HAP-1 (cell line): ENCODE results near the gene STOX2.

ENCODE experiments used
- DNase-seq, 2 experiments: peaks; one replicate each; pipeline ENCODE4 v3.0.0-alpha.2; 2016 to 2020; ENCODE audit warnings: low spot score in 2 of 2
- H3K27me3 ChIP-seq: fragments of 250-450 bp; sonication (Bioruptor Pico); 2 replicates; pipeline ENCODE4 v1.5.1; 2020; ENCODE audit warnings: low read depth, mild to moderate bottlenecking, moderate library complexity
- H3K36me3 ChIP-seq: fragments of 250-450 bp; sonication (Bioruptor Pico); replicated peaks from 2 replicates; pipeline ENCODE4 v1.5.1; 2020; ENCODE audit warnings: mild to moderate bottlenecking
- H3K4me1 ChIP-seq: fragments of 250-450 bp; sonication (Bioruptor Pico); 2 replicates; pipeline ENCODE4 v1.5.1; 2020; ENCODE audit warnings: mild to moderate bottlenecking
- H3K4me3 ChIP-seq: fragments of 250-450 bp; sonication (Bioruptor Pico); 2 replicates; pipeline ENCODE4 v1.5.1; 2020; ENCODE audit warnings: mild to moderate bottlenecking, moderate library complexity
- H3K9me3 ChIP-seq: fragments of 250-450 bp; sonication (Bioruptor Pico); 2 replicates; pipeline ENCODE4 v1.5.1; 2020; ENCODE audit warnings: mild to moderate bottlenecking, moderate library complexity
- in situ Hi-C: fragments of 300-500 bp; cut with MboI; formaldehyde crosslinking; loops from 3 replicates; pipeline ENCODE4 v1.14.3; 2020; ENCODE audit warnings: low sequenced_read_pairs, inconsistent platforms, mixed read lengths

STOX2 gene, protein sequence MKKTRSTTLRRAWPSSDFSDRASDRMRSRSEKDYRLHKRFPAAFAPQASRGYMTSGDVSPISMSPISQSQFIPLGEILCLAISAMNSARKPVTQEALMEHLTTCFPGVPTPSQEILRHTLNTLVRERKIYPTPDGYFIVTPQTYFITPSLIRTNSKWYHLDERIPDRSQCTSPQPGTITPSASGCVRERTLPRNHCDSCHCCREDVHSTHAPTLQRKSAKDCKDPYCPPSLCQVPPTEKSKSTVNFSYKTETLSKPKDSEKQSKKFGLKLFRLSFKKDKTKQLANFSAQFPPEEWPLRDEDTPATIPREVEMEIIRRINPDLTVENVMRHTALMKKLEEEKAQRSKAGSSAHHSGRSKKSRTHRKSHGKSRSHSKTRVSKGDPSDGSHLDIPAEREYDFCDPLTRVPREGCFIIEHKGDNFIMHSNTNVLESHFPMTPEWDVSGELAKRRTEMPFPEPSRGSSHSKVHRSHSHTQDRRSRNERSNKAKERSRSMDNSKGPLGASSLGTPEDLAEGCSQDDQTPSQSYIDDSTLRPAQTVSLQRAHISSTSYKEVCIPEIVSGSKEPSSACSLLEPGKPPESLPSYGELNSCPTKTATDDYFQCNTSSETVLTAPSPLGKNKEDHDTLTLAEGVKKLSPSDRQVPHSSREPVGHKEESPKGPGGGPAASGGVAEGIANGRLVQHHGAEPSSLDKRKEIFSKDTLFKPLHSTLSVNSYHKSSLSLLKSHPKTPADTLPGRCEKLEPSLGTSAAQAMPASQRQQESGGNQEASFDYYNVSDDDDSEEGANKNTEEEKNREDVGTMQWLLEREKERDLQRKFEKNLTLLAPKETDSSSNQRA (N-terminal part only)

GRCh38 chr4:183905081-183905592, at the start of gene STOX2:
Gene STOX2 (plus strand): TSS chr4:183905307. CDS start chr4:183906791, 1,484 bp downstream.
- DNase-seq: peak; percentile 71 to 87
- in situ Hi-C loops: no loop called here
- Histone ChIP-seq H3K4me1 (peaks cover 22% of the 10 kb centered on the region), H3K36me3 (no peaks in the 10 kb centered on the region; the same call in 1 of the 2 replicates), H3K27me3 (no peaks in the 10 kb centered on the region), H3K4me3 (peak within 1 kb of the TSS; percentile 60), H3K9me3 (peaks cover 2% of the 10 kb centered on the region; the same call in 1 of the 2 replicates)

GRCh38 chr4:183855323-183856190, 49.5 kb upstream of the STOX2 start:
- H3K4me3 ChIP-seq: no peak overlapping the region
- H3K4me1 ChIP-seq: no peaks in the 10 kb centered on the region
- no peaks in the 10 kb centered on the region for H3K9me3 ChIP-seq
- no peak for DNase-seq
- in situ Hi-C loops: no loop called here
- no peaks in the 10 kb centered on the region for H3K36me3 ChIP-seq
- no peaks in the 10 kb centered on the region for H3K27me3 ChIP-seq

- Histone ChIP-seq H3K36me3 (no peaks in the 10 kb centered on the region), H3K9me3 (no peaks in the 10 kb centered on the region), H3K4me3 (no peak overlapping the region), H3K4me1 (peaks cover 4% of the 10 kb centered on the region; the same call in 1 of the 2 replicates), H3K27me3 (no peaks in the 10 kb centered on the region)
- in situ Hi-C loops: no loop called here
- DNase-seq: no peak
Observed at GRCh38 chr4:183857040-183857439, 48.1 kb upstream of the STOX2 start.

DNA sequence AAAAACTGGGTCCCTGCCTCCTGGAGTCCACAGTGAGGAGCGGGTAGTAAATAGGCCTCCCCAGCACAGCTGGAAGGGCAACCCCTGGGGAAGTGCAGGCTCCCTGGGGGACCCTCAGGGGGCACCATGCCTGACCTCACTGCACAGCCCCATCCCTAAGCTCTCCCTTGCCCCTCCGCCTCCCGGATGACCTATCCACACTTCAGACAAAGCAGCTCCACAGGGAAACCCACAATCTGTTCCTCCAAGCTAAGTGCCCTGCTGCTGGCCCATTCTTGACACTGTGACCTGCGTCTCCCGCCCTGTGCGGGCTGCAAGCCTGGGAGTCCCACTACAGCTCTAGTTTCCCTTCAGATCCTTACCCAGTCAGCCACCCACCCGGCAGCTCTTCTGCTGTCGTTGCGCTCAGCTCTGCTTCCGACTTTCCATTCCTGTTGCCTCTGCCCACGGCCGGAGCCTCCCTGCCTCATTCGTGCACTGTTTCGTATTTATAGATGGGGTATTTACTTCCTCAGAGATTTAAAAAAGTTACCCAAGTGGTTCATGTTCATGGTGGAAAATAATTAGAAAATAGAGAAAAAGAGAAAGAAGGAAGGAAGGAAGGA, 47.0 kb upstream of the STOX2 start:
- Histone ChIP-seq H3K4me3 (no peak overlapping the region), H3K9me3 (no peaks in the 10 kb centered on the region), H3K36me3 (no peaks in the 10 kb centered on the region), H3K4me1 (peaks cover 7% of the 10 kb centered on the region), H3K27me3 (no peaks in the 10 kb centered on the region)
- in situ Hi-C loops: no loop called here
- DNase-seq: no peak

DNA sequence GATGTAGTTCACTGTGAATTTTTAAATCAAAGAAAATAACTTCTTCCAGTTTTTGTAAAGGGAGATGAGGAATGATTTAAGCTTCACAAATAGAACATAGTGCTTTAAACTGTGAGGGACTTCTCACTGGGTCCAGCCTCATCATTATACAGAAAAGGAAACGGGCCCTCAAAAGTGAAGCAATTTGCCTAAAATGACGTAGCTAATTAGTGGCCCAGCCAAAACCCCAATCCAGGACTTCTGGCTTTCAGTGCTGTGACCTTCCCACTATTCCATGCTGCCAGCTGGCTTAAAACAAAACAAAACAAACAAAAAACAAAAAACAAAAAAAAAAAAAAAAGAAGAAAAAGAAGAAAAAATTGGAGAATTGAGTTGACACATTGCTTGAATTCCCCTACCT, 45.0 kb upstream of the STOX2 start:
- Histone ChIP-seq H3K27me3 (no peaks in the 10 kb centered on the region), H3K36me3 (no peaks in the 10 kb centered on the region), H3K9me3 (no peaks in the 10 kb centered on the region), H3K4me3 (no peak overlapping the region), H3K4me1 (peaks cover 7% of the 10 kb centered on the region)
- in situ Hi-C loops: no loop called here
- no peak for DNase-seq

- DNase-seq: peak in 1 of 2 experiments; percentile 32
- no peaks in the 10 kb centered on the region for H3K27me3 ChIP-seq
Observed at GRCh38 chr4:183860731-183861130, 44.4 kb upstream of the STOX2 start.

GRCh38 chr4:183861426-183861825, 43.7 kb upstream of the STOX2 start:
- no peak for DNase-seq
- in situ Hi-C loops: no loop called here
- H3K4me1 ChIP-seq: peaks cover 7% of the 10 kb centered on the region
- no peak overlapping the region for H3K4me3 ChIP-seq
- H3K36me3 ChIP-seq: no peaks in the 10 kb centered on the region
- H3K27me3 ChIP-seq: no peaks in the 10 kb centered on the region
- H3K9me3 ChIP-seq: no peaks in the 10 kb centered on the region

More at GRCh38 chr4:183860731-183861130, 44.4 kb upstream of the STOX2 start:
- Histone ChIP-seq H3K4me1 (peaks cover 7% of the 10 kb centered on the region), H3K9me3 (no peaks in the 10 kb centered on the region), H3K4me3 (no peak overlapping the region), H3K36me3 (no peaks in the 10 kb centered on the region)
- in situ Hi-C loops: no loop called here

DNA sequence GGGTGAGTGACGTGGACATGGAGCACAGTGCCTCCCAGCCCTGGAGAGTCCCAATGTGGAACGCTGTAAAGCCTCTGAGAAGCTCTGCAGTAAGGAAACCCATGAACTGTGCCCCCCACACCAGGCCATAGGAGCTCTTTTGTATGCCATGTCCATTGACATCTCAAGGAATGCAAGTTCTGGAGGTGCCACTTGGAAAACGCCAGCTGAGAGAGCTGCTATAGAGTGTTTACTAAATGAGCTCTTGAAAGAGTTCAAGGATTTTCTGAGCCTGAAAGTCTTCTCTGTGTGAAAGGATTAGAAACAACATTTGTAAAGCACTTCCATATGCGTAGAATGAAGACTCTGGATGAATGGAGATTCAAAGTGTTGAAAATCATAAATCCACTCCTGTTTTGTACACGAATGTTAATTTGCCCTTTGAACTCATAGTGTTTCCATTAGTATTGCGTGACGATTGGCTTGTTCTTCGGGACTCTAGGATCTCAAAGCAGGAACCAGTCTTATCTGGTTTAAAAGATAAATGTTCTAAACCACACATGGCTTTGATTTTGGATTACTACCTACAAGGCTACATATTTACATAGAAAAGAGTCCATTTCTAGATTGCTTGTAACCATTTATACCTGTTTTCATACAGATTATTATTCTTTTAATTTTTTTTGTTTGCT, 41.8 kb upstream of the STOX2 start:
- peaks cover 7% of the 10 kb centered on the region for H3K4me1 ChIP-seq
- in situ Hi-C loops: no loop called here
- H3K4me3 ChIP-seq: no peak overlapping the region
- H3K27me3 ChIP-seq: no peaks in the 10 kb centered on the region
- no peaks in the 10 kb centered on the region for H3K36me3 ChIP-seq
- DNase-seq: peak in 1 of 2 experiments; percentile 22
- H3K9me3 ChIP-seq: no peaks in the 10 kb centered on the region

DNA sequence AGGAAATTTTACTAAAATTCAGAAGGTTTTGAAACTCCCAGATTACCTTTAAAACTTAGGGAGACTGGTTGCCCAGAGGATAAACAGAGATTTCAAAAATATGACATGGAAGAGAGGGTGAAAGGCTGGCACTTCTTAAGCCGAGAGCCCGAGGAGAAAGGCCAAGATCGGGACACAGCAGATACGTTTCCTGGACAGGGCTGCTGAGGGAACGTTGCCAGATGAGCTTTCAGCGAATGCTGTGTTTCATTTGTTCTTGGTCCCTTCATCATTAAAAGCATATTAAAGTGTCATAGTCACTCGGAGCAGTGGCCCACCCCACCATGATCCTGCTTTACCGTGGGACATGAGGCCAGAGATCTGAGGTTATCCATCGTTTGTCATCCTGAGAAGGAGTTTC, 37.9 kb upstream of the STOX2 start:
- Histone ChIP-seq H3K27me3 (no peaks in the 10 kb centered on the region), H3K4me3 (no peak overlapping the region), H3K4me1 (peaks cover 3% of the 10 kb centered on the region), H3K36me3 (no peaks in the 10 kb centered on the region), H3K9me3 (no peaks in the 10 kb centered on the region)
- in situ Hi-C loops: no loop called here
- no peak for DNase-seq

GRCh38 chr4:183870997-183871396, 34.1 kb upstream of the STOX2 start:
- Histone ChIP-seq H3K9me3 (no peaks in the 10 kb centered on the region), H3K36me3 (no peaks in the 10 kb centered on the region), H3K4me1 (no peaks in the 10 kb centered on the region), H3K4me3 (no peak overlapping the region), H3K27me3 (peaks cover 4% of the 10 kb centered on the region)
- in situ Hi-C loops: no loop called here
- DNase-seq: no peak

- DNase-seq: no peak
- no peaks in the 10 kb centered on the region for H3K4me1 ChIP-seq
- H3K9me3 ChIP-seq: no peaks in the 10 kb centered on the region
- H3K36me3 ChIP-seq: no peaks in the 10 kb centered on the region
- in situ Hi-C loops: no loop called here
- H3K4me3 ChIP-seq: no peak overlapping the region
- peaks cover 5% of the 10 kb centered on the region for H3K27me3 ChIP-seq
Observed at GRCh38 chr4:183871581-183871980, 33.5 kb upstream of the STOX2 start.

- no peak for DNase-seq
- in situ Hi-C loops: no loop called here
- Histone ChIP-seq H3K9me3 (no peaks in the 10 kb centered on the region), H3K4me1 (no peaks in the 10 kb centered on the region), H3K27me3 (peaks cover 5% of the 10 kb centered on the region), H3K36me3 (no peaks in the 10 kb centered on the region), H3K4me3 (no peak overlapping the region)
Observed at GRCh38 chr4:183872531-183872930, 32.6 kb upstream of the STOX2 start.
